HepG2 (cell line): Measurements from ENCODE around the gene CAVIN1. TPM values are rescaled to one million over a fixed set of nuclear protein-coding genes. Genes with fewer than 3 reads are reported as not detected.

Source experiments
- AGO2 ChIP-seq: fragments of 200-400 bp; formaldehyde crosslinking; optimal IDR thresholded peaks from 2 replicates; pipeline ENCODE3; 2017; ENCODE audit warnings: mild to moderate bottlenecking, low read depth, low read length, moderate library complexity
- BORCS8-MEF2B ChIP-seq: sonication (generic); formaldehyde crosslinking; IDR thresholded peaks from 2 replicates; pipeline ENCODE4 v1.8.0; 2022; ENCODE audit warnings: mild to moderate bottlenecking, missing genetic modification reagents
- GATAD1 ChIP-seq: IDR thresholded peaks from 2 replicates; pipeline ENCODE4 v1.6.1; 2016; ENCODE audit warnings: missing genetic modification reagents, missing compliant biosample characterization
- KAT8 ChIP-seq: IDR thresholded peaks from 2 replicates; pipeline ENCODE4 v1.6.1; 2016; ENCODE audit warnings: missing genetic modification reagents, missing compliant biosample characterization
- MYNN ChIP-seq: sonication (generic); formaldehyde crosslinking; IDR thresholded peaks from 2 replicates; pipeline ENCODE4 v1.4.0; 2020; ENCODE audit warnings: mild to moderate bottlenecking, low read depth, missing genetic modification reagents
- NFKBIZ ChIP-seq: IDR thresholded peaks from 2 replicates; pipeline ENCODE4 v1.6.1; 2018; ENCODE audit warnings: missing genetic modification reagents, missing compliant biosample characterization
- NRL ChIP-seq: sonication (generic); formaldehyde crosslinking; IDR thresholded peaks from 2 replicates; pipeline ENCODE4 v1.5.0; 2020; ENCODE audit warnings: missing genetic modification reagents, mild to moderate bottlenecking, moderate library complexity, borderline replicate concordance
- PHF5A ChIP-seq: IDR thresholded peaks from one replicate; pipeline ENCODE4 v1.6.1; 2018; ENCODE audit warnings: low read depth, missing genetic modification reagents; ENCODE audit not compliant: unreplicated experiment
- RAD21 ChIP-seq: fragments of 450-650 bp; formaldehyde crosslinking; IDR thresholded peaks from 2 replicates; pipeline ENCODE4 v1.5.0; 2020; ENCODE audit warnings: mild to moderate bottlenecking
- STAT5B ChIP-seq: sonication (generic); formaldehyde crosslinking; IDR thresholded peaks from 2 replicates; pipeline ENCODE4 v1.4.0; 2020; ENCODE audit warnings: missing genetic modification reagents
- TFDP1 ChIP-seq: IDR thresholded peaks from 2 replicates; pipeline ENCODE4 v1.6.1; 2016; ENCODE audit warnings: missing compliant biosample characterization, missing genetic modification reagents, borderline replicate concordance
- THAP11 ChIP-seq: IDR thresholded peaks from 2 replicates; pipeline ENCODE4 v1.6.1; 2016; ENCODE audit warnings: missing biosample characterization, missing genetic modification reagents
- ZBTB49 ChIP-seq: sonication (generic); formaldehyde crosslinking; IDR thresholded peaks from 2 replicates; pipeline ENCODE4 v1.4.0; 2020; ENCODE audit warnings: missing genetic modification reagents, borderline replicate concordance
- ZEB1 ChIP-seq: IDR thresholded peaks from 2 replicates; pipeline ENCODE4 v1.6.1; 2012; ENCODE audit warnings: mild to moderate bottlenecking, low read depth, inconsistent platforms; ENCODE audit not compliant: insufficient replicate concordance
- ZNF331 ChIP-seq: sonication (generic); formaldehyde crosslinking; IDR thresholded peaks from 2 replicates; pipeline ENCODE4 v1.4.0; 2020; ENCODE audit warnings: missing genetic modification reagents
- ZNF44 ChIP-seq: sonication (generic); formaldehyde crosslinking; IDR thresholded peaks from 2 replicates; pipeline ENCODE4 v1.5.1; 2020; ENCODE audit warnings: mild to moderate bottlenecking, missing genetic modification reagents
- ZNF644 ChIP-seq: IDR thresholded peaks from 2 replicates; pipeline ENCODE4 v1.6.1; 2016; ENCODE audit warnings: low read depth
- ZNF660 ChIP-seq: sonication (generic); formaldehyde crosslinking; IDR thresholded peaks from 2 replicates; pipeline ENCODE4 v1.5.1; 2020; ENCODE audit warnings: mild to moderate bottlenecking, low read depth, missing genetic modification reagents, borderline replicate concordance
- ZNF768 ChIP-seq: sonication (generic); formaldehyde crosslinking; IDR thresholded peaks from 2 replicates; pipeline ENCODE4 v1.4.0; 2020; ENCODE audit warnings: missing genetic modification reagents
- ZNF777 ChIP-seq: sonication (generic); formaldehyde crosslinking; IDR thresholded peaks from 2 replicates; pipeline ENCODE4 v1.4.0; 2020; ENCODE audit warnings: missing genetic modification reagents
- ZNF792 ChIP-seq: IDR thresholded peaks from 2 replicates; pipeline ENCODE4 v1.6.1; 2016
- ZSCAN29 ChIP-seq: sonication (generic); formaldehyde crosslinking; conservative IDR thresholded peaks from 2 replicates; pipeline ENCODE4 v1.4.0; 2020; ENCODE audit warnings: mild to moderate bottlenecking, missing genetic modification reagents
- polyA plus RNA-seq, 8 experiments: library from polyadenylated mRNA; depleted of rRNA in 3 of 8; stranded (reverse) in 7 of 8; unstranded in 1 of 8; fragments of >200 nt; fragmentation: Illumina TruSeq in 4 of 8; extraction: Trizol in 4 of 8; gene quantifications; 2 replicates each; pipeline versions ENCODE4 v1.2.1 to v1.2.3, GENCODE V29; 2011 to 2016; ENCODE audit warnings: low read depth in 4 of 8, missing spikeins in 1 of 8, mixed read lengths in 1 of 8; ENCODE audit not compliant: insufficient read depth in 1 of 8
- total RNA-seq, 5 experiments: library from RNA; depleted of rRNA; stranded (reverse); fragments of >200 nt; fragmentation: Illumina TruSeq; extraction: Trizol; gene quantifications; 2 replicates each; pipeline ENCODE4 v1.2.3, GENCODE V29; 2016; ENCODE audit warnings: low read depth in 1 of 5
- TF ChIP-seq, protein P1 (sequence below): sonication (generic); formaldehyde crosslinking; IDR thresholded peaks from 2 replicates; pipeline ENCODE4 v1.4.0; 2020; ENCODE audit warnings: mild to moderate bottlenecking, low read depth, missing genetic modification reagents
- TF ChIP-seq, protein P2 (sequence below): sonication (generic); formaldehyde crosslinking; IDR thresholded peaks from 2 replicates; pipeline ENCODE4 v1.4.0; 2020; ENCODE audit warnings: missing genetic modification reagents

CAVIN1 gene
- total and polyA plus RNA-seq, 2 of the 13 experiments (the other 11 are each of a cell fraction or from before 2014, with no cell fraction given): 15.9 to 25.5 TPM

DNA sequence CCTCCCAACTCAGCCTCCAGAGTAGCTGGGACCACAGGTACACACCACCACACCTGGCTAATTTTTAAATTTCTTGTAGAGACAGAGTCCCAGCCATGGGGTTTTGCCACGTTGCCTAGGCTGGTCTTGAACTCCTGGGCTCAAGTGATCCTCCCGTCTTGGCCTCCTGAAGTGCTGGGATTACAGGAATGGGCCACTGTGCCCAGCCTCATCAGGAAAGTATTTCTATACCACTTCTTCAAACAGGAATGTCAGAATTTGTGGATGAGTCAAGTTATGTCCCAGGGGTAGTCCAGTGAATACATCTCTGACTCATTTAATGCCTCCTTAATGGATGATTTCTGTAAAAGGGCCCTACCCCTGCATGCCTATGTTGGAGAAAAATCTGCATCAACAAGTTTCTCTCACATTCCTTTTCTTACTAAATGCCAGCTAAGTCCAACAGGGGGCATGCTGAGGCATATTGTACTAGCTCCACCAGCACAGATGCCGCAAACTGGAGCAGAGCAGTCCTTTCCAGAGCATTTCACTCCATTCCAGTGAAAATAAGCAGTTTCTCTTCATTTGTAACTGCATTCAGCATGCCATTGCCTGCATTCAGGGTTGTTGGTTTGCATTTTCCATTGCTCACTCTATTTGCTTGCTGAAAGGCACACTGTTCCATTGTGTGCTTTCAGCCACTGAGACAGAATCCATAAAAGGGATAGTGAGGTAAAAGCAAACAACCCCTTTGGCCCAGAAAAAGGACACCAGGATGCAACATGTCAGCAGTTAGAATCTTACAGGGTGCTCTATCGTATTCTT is 5.3 kb upstream of the CAVIN1 start (continued):
- TF ChIP-seq GATAD1 (CRISPR knock-in tag) (no peak), ZNF331 (CRISPR knock-in tag) (peak; percentile 15; the same call in 1 of the 2 replicates), ZNF777 (CRISPR knock-in tag) (no peak), ZBTB49 (CRISPR knock-in tag) (peak; percentile 28; the same call in 1 of the 2 replicates), ZNF644 (CRISPR knock-in tag) (no peak), MYNN (CRISPR knock-in tag) (no peak), ZNF768 (CRISPR knock-in tag) (no peak), AGO2 (no peak), KAT8 (no peak), STAT5B (CRISPR knock-in tag) (no peak), RAD21 (CRISPR knock-in tag) (peak; percentile 78), ZNF792 (CRISPR knock-in tag) (peak; percentile 33; the same call in 1 of the 2 replicates), ZNF660 (no peak), THAP11 (CRISPR knock-in tag) (0 out of 2 replicates have a peak, but pooled peaks have one; percentile 40), NFKBIZ (CRISPR knock-in tag) (no peak), PHF5A (CRISPR knock-in tag) (no peak), BORCS8-MEF2B (CRISPR knock-in tag) (no peak), NRL (CRISPR knock-in tag) (no peak), ZNF44 (CRISPR knock-in tag) (0 out of 2 replicates have a peak, but pooled peaks have one; percentile 25), ZEB1 (no peak), TFDP1 (CRISPR knock-in tag) (no peak; the same call in 1 of the 2 replicates), ZSCAN29 (CRISPR knock-in tag) (no peak)
- TF ChIP-seq, protein P1, sequence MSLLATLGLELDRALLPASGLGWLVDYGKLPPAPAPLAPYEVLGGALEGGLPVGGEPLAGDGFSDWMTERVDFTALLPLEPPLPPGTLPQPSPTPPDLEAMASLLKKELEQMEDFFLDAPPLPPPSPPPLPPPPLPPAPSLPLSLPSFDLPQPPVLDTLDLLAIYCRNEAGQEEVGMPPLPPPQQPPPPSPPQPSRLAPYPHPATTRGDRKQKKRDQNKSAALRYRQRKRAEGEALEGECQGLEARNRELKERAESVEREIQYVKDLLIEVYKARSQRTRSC (CRISPR knock-in tag): no peak
- TF ChIP-seq, protein P2, sequence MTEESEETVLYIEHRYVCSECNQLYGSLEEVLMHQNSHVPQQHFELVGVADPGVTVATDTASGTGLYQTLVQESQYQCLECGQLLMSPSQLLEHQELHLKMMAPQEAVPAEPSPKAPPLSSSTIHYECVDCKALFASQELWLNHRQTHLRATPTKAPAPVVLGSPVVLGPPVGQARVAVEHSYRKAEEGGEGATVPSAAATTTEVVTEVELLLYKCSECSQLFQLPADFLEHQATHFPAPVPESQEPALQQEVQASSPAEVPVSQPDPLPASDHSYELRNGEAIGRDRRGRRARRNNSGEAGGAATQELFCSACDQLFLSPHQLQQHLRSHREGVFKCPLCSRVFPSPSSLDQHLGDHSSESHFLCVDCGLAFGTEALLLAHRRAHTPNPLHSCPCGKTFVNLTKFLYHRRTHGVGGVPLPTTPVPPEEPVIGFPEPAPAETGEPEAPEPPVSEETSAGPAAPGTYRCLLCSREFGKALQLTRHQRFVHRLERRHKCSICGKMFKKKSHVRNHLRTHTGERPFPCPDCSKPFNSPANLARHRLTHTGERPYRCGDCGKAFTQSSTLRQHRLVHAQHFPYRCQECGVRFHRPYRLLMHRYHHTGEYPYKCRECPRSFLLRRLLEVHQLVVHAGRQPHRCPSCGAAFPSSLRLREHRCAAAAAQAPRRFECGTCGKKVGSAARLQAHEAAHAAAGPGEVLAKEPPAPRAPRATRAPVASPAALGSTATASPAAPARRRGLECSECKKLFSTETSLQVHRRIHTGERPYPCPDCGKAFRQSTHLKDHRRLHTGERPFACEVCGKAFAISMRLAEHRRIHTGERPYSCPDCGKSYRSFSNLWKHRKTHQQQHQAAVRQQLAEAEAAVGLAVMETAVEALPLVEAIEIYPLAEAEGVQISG (CRISPR knock-in tag): no peak
